OCI-M2 (cell line): ENCODE measurements around the gene APBB2.

ENCODE experiments used
- DNase-seq: peaks from one replicate; lab custom pipeline; 2025; ENCODE audit not compliant: unreplicated experiment; lab: John Stamatoyannopoulos, UW

Gene APBB2

DNA sequence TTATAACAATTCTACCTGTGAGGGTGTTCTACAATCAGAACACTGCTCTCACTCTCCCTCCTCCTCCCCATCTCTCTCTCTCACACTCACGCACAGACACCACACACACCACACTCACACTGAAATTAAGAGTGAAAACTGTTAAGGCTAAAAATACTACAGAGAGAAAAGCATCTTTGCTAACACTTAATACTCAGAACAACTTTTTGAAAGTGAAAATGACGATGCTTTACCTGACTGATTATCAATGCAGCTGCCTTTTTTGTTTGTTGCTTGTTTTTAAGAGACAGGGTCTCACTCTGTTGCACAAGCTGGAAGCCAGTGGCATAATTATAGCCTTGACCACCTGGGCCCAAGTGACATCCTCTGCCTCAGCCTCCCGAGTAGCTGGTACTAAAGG is 222.4 kb downstream of the APBB2 start:
- no peak for DNase-seq

DNA sequence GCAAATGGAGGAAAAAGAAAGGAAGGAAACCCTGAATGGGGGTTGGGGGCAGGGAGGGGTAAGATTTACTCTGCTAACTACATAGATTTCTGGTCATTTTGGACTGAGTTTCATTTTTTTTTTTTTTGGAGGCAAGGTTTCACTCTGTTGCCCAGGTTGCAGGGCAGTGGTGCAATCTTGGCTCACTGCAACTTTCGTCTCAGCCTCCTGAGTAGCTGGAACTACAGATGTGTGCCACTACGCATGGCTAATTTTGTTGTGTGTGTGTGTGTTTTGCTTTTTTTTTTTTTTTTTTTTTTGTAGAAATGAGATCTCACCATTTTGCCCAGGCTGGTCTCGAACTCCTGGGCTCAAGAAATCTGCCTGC is 223.5 kb downstream of the APBB2 start:
- DNase-seq, result no peak

DNA sequence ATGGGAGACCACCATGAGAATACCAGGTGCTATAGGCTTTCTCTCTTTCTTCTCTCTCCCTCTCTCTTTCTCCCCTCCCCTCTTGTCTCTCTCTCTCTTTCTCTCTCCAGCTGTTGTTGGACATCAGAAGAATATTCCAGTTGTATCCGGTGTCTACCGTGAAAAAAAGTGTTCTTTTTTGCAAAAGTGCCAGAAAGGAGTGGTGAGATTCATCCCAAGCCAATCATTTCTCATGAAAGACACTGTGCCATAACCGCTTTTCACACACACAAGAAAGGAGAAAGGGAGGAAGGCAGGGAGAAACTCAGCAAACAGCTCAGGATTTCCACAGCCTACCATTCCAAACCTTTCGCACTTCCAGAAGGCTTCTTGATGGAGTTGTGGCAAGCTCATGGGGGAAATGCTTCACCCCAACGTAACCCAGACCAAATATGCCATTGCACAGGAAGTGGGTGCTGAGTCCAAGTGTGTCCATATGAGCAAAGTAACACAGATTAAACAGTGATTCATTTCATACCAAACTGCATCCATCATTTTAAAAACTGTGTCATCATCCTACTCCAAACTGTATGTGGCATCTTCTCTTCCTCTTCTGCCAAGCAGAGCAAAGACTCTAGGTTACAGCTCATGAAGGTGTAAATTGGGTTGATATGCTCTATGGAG is 224.0 kb downstream of the APBB2 start:
- no peak for DNase-seq

DNA sequence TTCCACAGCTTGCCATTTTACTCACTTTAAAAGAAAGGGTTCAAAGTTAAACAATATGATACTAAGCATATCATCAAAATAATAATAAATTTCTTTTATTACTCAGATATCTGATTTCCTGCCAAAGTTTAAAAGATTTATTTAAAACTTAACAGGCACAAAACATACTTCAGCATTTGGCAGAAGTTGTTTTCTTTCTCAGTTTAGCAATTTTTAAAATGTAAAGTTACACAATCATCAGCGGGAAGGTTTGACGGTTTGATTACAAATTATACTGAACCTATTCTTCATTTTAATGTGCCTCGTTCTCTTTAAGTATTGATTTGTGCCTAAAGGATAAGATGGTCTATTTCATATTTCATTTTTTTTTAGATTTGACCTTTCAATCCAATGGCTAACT is 227.2 kb downstream of the APBB2 start:
- DNase-seq, result no peak

DNA sequence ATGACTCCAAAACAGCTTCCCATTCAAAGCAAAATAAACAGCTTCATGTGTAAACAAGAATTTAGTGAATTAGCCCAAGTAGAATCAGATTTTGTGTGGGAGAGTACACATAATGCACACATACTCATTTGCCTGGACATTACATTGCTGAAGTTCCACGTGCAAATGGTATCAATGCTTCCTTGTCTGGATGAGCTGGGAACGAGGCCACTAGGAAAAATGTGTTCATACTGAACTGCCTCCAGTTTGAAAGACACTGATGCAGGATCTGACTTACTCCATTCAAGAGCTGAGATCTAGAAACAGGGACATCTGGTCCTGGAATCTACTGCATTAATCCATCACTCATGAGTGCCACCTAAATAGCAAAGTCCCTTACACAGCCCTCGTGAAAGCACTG is 228.0 kb downstream of the APBB2 start:
- DNase-seq, result no peak

DNA sequence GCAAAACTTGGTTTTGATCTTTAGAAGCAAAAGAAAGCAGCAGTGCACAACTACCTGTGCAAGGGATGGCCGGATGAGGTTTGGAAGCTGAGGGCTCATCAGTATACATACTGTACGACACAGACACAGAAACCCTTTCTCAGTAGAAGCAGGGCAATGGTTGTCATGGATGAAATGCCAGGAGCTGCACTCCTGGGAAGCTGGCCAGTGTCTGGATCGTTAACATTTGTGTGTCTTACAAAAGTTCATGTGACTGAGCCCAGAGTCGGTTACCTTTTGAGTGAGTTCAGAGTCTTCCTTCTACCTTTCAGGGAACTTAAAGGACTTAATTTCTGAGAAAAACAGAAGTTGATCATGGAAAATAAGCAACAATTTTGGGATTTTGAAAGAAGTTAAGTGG is 230.3 kb downstream of the APBB2 start:
- no peak for DNase-seq

DNA sequence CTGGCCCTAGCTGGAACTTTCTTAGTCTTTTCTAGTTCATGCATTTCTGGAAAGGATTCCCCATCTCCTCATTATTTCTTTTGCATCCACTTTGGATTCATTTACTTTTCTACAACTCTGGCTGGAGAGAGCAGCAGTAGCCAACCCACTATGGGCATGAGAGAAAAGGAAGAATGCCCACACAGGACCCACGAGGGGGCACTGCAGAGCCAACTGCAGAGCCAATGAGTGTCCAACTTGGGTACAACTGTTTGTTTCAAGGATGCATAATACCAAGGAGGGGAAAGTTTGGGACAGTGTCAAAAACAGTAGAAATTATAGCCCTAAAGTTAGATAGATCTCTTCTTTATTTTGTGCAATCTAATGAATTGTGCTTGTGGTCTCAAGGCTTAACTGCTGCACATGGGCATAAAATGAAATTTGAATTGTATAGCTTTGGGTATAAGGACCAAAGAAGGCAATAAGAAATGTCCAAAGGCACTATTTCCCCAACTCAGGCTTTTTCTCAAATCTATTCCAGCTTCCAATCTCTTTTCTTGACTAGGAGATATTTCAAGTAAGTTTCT is 233.9 kb downstream of the APBB2 start:
- DNase-seq, result no peak

DNA sequence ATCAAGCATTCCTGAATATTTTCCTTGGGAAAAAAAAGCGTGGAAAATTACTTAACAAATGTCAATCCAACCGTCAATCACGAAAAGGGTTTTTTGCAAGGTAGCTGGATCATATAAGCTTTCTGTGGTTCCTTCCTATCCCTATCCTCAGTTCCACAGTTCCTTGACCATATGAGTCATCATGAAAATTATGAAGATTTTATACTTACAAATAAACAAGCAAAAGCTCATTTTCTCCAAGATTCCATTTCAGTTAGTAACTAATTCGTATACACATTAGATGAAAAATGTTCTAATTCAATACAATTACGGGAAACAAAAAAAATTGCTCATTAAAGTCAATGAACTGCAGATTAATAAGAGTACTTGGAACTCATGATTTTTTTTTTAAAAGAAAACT is 235.8 kb downstream of the APBB2 start:
- no peak for DNase-seq

DNA sequence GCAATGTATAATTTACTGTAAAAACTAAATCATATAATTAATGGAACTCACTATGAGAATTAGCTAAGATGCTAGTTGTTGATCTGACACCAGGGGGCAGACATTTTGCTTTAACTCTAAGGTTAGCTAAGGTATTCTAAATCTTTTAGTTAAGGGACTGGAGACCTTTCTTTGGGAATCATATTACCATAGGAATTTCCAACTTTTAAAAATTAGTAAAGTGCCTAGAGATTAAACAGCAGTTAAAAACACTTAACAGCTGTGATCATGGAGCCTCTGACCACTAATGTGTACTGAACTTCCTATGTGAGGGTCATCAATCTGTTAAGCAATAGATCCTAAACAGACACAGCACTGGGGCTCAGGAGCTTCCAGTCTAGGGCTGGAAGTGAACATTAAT is 238.0 kb downstream of the APBB2 start:
- no peak for DNase-seq

DNA sequence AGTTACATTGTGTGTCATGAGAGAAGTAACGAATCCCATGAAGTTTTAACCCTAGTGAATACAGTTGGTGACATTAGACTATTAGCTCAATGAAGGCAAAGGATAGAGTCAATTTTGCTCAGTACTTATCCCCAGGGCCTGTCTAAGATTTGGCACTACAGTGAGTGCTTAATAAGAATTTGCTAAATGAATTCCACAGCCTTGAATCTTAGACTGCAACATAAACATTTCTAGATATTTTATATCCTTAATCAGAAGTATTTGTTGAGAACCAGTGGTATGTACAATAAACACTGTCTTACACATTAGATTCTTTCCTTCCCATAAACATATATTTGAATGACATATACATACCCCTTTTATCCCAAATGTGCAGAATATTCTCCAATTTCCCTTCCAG is 241.6 kb downstream of the APBB2 start:
- DNase-seq, result no peak

DNA sequence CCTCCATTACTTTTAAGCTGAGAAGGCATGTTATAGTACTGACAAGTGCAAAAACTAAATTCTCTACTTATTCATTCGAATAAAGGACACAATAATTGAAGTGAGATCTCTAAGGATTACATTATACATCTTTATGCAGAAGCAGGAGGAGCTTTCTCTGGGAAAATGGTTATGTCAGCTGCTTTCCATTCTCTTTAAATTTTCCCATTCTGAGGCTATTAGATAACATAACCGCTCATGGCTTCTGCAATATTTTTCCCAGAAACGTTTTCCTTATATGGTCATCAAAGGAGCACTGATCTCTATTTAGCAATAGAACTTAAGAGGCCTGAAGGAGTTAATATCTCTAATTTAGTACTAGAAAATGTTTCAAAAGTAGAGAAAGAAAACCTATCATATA is 243.0 kb downstream of the APBB2 start:
- no peak for DNase-seq

DNA sequence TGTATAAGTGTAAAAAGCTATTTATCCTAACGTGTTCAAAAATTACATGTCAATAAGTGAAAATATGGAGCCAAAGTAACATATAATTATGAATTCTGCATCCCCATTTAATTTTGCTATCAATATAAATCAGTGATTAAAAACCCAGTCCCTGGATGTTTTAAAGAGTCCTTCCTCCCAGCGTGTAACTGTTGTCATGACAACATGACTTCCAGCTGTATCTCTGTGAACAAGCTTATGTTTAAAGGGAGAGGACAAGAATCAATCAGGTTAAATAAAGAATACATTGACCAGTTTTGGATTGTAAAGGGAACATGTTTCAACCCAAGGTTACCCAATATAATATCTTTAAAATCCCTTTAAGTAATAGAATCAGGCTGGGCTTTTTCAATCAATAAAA is 244.8 kb downstream of the APBB2 start:
- no peak for DNase-seq

DNA sequence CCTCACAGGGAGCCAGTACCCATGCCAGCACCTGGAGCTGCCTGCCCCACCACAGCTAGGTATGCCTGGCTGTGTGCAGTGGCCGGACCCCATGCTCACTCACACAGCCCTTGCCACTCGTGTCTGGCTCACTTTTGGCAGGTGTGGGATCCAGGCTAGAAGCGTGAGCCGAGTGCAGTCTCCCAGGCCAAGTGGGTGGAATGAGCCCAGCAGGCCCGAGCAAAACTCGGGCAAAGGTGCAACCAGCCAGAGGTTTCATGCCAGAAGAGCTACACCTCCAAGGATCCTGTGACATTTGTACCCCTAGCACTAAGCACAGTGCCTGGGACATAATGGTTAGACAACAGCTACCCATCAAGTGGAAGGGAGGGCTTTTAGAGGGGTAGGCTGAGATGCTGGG is 246.8 kb downstream of the APBB2 start:
- no peak for DNase-seq

DNA sequence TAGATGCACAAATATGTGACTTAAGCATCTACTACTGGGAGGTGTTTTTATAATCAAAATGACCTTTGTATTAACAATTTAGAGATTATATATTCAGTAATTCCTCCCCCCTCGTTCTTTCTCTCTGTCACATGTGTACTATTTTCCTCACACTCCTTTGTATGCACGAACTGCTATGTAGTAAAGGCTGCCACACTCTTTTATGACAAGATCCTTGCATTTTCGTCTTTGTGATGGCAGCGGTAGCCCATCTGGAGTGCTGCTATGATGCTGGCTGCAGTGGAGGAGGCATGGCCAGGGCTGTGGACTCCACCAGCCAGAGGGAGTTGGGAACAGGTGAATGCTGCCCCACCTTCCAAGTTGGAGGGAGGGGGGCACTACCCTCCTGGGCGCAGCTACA is 248.3 kb downstream of the APBB2 start:
- no peak for DNase-seq

DNA sequence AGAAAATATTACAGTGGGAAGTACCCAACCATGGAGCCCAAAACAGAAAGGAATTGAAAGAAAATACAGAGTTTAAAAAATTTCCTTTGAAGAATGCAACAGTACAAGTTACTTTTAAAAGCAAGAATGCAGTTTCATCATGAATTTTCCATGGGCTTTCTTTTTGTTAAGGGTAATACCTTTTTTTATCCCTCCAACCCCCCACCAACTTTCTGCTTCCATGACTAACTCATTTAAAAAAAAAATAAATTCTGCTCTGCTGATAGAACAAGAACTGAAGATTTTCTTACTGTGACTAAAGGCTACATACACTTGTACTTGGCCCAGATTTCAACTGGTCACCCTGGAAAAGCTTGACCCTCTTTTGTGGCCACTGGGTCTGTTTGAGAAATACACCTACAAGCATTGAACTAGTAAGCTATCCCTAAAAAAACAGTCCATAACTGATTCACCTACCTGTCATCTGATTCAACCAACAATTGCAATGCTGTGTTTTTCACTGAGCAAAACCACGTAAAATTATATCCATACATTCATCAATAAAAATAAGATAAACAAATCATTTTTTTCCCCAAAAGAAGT is 250.4 kb downstream of the APBB2 start:
- DNase-seq, result no peak

DNA sequence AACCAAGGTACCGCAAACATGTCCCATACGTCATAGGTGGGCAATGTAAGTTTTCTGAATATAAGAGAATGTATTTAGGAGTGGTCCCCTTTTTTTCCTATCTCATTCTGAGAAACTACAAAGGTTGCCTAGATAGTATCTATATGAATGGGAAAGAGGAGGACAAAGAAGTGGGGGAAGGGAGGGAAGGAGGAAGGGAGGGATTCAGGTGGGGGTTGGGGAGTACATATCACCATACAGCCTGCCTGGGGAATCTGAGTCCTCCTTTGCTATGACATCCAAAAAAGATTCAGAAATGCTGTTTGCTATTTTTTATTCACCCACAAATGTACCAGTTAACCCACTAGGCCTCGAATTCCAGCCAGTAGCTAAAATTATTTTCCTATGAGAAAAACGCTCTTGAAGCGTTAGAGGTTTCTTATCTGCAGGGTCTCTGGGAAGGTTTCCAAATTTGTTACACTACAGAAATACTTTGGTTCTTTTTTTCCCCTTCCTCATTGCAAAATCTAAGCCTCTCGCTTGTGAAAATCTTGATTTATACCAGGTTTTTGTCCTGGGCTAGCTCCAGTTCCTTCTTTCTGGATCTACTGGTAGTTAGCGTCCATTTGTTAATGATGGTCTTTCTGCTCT is 251.7 kb downstream of the APBB2 start:
- no peak for DNase-seq

DNA sequence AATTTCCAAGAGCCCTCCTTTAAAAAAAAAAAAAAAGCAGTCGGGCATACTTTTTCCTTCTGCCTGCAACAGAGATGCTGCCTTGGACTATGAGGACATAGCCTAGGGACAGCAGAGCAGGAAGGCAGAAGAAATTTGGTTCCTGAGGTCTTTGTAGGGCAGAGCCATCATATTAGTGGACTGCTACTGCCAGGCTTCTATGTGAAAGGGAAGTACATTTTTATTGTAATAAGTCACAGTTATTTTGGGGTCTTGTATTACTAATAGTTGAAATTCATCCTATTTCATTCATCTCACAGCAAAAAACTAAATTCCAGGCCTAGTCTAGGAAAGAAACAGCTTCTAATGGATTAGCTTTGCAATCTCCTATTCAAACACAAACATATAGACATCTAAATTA is 253.4 kb downstream of the APBB2 start:
- no peak for DNase-seq

DNA sequence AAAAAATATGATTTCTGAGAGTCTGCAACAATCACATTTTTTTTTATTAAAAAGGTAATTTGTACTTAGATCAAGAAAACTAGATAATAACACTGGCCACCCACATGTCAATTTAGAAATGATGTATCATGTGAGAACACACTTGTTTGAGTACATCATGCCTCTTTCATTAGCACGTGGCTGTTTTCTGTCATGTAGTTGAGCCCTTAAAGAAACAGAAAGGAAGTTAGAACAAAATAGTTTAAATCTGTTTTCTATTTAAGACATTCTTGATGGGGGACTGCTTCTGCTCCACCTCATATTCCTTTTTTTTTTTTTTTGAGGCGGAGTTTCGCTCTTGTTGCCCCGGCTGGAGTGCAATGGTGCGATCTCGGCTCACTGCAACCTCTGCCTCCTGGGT is 257.1 kb downstream of the APBB2 start:
- DNase-seq, result no peak

DNA sequence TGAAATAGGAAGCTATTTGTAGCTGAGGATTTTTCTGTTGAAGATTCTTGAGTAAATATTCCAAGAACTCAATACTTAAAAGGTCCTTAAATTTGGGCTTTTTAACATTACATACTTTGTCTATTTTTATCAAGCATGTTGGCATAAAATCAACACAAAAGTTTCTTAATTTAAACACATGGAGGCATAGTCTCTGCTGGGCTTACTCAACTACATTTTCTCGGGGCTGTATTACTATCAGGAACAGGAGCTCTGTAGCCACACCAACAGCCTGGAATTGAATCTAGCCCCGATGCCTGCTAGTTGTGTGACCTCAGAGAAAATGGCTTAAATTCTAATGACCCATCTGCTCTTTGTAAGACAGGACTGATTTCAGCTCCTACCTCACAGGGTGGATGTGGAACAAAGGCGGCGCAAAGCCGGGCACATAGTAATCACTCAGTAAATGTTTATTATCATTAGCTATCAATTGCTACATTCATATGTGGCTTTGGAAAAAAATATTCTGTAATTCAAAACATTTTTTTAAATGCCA is 257.6 kb downstream of the APBB2 start:
- DNase-seq, result no peak

DNA sequence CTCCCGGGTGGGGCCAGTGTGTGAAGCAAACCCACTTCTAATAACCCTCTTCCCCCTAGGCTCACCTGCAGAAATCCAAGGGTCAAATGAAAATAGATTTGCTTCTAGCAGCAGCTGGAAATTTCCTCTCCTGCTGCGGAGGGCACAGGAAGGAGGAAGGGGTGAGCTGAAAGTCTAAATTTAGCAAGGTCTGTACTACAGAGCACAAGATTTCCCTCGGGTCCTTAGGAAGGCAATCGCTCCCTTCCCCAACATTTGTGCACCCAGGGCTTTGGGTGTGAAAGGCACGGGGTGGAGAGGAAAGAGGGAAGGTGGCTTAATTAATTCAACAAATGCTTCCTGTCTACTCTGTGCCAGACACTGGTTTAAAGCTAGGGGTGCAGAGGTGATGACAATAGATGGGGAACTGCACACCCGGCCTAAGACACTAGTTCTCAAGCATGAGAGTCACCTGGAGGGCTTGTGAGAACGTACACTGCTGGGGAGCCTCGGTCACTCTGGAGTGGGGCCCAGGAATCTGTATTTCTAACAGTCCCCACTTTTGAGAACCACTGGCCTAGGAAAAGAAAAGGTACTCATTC is 260.2 kb downstream of the APBB2 start:
- DNase-seq, result no peak

DNA sequence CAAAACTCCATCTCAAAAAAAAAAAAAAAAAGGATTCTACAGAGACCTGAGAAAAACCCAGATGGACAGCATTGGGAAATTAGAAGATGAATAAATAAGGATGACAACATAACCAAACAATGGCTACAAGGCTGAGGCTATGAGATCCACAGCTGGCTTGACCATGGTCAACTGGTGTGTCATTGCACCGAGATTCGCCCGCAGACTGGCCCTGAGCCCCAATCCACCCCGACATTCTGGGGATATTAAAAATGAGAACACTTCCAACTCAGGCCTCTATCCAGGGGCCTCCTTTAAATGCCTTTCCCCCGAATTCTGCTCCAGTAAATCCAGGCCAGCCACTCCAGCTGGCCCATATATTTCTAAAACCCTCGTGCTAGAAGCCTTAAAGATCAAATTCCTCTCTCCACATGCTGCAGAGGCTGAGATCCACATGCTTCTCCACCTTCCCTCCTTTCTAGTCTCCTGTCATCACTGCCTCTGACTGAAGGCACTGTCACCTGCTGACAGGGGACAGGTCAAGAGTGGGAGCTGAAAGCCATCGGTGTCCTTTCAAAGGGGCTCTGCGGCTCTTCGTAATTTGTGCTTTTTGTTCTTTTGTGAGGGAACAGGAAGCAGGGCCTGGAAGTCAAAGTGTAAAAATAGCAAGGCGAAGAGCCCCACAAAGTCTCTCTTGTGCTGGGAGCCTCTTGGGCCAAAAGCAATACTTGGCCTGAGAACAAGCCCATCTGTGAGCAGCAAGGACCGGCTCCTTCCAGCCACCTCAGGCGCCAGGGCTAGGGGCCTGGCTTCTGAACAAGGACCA is 260.9 kb downstream of the APBB2 start:
- no peak for DNase-seq
